NCI-H2107 treated with DMSO at 0.1 percent for 48 hours (cell line): ENCODE measurements around the gene ZSWIM1.

ENCODE experiments used
- DNase-seq: peaks from one replicate; lab custom pipeline; 2025; ENCODE audit not compliant: unreplicated experiment; lab: John Stamatoyannopoulos, UW

Gene ZSWIM1

DNA sequence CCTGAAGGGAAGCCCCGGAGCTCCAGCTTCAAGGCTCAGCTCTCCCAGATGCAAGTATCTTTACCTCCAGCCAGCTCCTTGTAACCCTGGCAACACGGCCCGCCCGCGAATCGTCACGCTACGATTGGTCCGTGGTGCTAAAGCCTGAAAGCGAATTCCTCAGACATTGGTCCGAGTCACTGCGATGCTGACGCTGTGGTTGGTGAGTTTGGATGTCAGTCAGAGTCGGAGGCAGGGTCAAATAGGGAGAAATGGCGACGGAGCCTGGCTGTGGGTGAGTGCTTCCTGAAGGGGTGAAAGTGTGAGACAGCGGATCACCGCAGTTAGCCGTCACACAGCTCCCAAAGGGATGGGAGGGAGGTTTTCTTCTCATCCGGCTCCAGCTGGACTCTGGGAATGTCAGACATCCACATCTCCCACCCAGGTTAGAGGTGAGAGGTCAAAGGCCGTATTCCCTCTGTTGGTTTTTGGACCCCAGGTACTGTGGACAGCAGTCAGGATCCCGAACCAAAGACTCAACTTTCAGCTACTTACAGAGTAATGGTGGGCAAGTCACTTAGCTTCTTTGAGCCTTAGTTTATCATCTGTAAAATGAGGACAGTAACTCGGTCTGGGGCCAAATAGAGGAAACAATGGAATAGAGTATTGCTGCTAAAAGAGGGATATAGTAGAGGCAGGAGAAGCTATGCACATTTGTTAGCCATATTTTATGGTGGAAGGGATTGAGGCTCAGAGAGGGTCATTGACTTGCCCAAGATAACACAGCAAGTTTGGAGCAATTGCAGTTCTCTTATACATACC lies at the start of gene ZSWIM1:
Gene ZSWIM1, plus strand, starts transcription at position 240 of the 801 bp plus-strand sequence. CDS start 1,366 bp downstream, outside the sequence.
- DNase-seq, result peak; percentile 68

GRCh38 chr20:45832619-45833018 lies 48.4 kb upstream of the ZSWIM1 start:
- no peak for DNase-seq

DNA sequence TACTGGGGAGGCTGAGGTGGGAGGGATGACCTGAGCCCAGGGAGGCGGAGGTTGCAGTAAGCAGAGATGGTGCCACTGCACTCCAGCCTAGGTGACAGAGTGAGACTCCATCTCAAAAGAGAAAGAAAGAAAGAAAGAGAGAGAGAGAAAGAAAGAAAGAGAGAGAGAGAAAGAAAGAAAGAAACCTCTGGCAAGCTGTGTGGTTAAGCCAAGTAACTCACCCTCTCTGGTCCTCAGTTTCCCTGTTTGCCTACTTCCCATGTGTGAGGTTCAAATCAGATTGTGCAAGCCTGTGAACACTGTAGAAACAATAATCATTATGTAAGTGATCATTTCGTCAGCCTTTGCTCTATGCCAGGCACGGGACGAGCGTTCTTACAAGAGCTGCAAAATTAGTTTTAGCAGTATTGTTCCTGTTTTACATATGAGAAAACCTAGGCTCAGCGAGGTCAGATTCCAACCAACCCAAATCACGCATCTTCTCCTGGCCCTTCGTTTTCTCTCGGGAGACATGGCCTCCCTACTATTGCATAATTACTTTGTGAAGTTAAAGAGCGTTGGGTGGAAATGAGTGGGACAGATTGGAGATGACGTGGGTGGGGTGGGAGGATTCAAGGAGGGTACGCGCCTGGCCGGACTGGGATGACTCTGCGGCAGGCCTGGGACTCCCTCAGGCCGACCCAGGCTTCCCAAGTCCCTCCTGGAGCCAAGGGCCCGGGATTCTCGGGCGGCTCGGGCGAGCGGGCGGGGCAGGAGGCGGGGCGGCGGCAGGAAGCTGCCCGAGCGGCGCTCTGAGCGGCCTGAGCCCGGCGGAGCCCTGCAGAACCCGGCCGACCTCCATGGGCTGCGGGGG lies 47.8 kb upstream of the ZSWIM1 start, which contains the start of gene SNX21:
Gene SNX21, plus strand, starts transcription at position 770 of the 853 bp plus-strand sequence. CDS start 121 bp downstream, outside the sequence.
- no peak for DNase-seq

GRCh38 chr20:45833883-45834796 lies 46.9 kb upstream of the ZSWIM1 start:
- no peak for DNase-seq

- no peak for DNase-seq
Measured at GRCh38 chr20:45834797-45835161, 46.2 kb upstream of the ZSWIM1 start.

- DNase-seq, result no peak
Measured at GRCh38 chr20:45835329-45835765, 45.7 kb upstream of the ZSWIM1 start.

DNA sequence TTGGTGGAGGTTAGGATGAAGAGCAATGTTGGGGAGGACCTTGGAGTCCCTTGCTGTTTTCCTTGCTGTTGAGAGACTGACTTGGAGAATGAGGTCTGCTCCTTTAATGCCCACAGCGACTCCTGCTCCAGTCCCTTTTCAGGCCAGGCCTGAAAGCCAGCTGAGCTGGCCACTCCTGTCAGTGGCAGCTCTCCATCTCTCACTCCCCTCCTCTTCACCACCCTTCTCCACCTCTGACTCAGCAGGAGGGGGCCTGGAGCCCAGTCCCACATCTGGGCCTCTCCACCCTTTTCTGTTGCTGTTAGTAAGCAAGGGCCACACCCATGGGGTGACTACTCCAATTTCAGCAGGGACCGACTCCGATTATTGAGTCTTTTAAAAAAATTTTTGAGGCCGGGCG lies 45.2 kb upstream of the ZSWIM1 start:
- DNase-seq, result no peak

DNA sequence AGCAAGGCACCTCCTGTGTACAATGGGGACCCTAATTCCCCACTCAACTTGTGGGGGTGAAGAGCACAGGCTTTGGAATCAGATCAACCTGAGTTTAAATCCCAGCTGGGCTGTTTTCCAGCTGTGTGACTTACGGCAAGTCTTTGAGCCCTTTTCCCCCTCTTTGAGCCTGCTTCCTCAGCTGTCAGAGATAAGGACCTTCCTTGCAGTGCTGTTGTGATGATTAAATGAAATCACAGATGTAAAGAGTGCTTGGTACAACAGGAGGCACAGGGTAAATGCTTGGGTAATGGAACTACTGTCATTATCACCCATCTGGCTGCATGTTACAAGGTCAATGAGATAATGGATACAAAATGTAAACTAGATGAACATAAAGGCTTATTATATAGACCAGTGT lies 44.2 kb upstream of the ZSWIM1 start:
- no peak for DNase-seq

DNA sequence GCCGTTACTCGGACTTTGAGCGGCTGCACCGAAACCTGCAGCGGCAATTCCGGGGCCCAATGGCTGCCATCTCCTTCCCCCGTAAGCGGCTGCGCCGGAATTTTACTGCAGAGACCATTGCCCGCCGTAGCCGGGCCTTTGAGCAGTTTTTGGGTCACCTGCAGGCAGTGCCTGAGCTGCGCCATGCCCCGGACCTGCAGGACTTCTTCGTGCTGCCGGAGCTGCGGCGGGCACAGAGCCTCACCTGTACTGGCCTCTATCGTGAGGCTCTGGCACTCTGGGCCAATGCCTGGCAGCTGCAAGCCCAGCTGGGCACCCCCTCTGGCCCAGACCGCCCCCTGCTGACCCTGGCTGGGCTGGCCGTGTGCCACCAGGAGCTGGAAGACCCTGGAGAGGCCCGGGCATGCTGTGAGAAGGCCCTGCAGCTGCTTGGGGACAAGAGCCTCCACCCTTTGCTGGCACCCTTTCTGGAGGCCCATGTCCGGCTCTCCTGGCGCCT lies 40.3 kb upstream of the ZSWIM1 start:
- DNase-seq, result no peak

DNA sequence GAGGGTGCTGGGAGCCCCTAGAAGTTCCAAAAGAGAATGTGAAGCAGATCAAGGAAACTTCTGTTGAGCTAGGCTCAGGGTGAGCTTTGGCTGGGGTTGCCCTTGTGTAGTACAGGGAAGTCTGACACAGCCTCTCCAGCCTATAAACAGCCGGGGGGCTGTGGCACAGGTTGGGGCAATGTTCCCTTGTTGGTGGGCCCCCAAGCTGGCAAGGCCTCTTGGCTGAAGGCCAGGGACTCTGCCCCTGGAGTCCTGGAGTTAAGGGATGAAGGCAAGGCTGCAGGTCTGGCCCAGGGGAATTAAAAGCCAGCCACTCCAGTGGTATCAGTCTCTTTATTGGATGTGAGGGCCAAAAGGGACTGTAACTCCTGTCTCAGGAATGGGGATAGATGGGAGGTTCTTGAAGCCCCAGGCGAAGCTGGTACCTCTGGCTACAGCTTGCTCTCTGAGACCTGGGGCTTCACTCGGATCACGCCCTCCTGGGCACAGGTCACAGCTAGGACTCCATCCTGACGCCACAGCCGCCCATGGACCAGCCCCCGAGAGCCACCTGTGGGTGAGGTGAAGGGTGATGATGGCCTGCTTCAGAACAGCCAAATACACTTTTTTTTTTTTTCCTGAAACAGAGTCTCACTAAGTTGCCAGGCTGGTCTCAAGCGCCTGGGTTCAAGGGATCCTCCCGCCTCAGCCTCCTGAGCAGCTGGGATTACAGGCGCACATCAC lies 39.5 kb upstream of the ZSWIM1 start:
- DNase-seq, result no peak

DNA sequence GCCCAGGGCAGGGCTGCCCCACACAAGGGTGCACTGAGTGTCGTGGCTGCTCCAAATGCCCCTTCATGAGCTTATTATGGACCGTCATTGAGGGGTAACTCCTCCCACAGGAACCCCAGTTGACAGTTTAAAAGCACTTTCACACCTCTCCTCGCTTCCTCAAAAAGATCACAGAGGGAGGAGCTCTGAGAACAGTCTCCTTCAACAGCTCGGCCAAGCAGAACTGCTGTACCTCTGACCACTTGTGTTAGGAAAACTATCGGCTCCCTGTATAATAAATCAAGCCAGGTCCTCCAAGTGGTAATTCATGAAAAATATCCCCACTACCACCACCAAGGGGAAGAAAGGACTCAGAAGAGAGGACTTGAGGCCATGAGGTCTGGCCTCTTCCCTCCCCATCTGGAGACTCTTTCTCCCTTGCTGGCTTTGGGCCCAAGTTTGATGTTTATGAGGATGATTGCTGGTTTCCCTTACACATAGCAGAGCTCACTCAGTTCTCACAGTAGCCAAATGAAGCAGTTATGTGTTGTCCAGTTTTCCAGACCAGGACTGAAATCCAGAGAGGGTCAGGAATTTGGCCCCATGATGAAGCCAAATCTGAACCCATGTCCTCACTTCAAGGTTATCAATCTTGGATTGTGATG lies 38.7 kb upstream of the ZSWIM1 start:
- no peak for DNase-seq

DNA sequence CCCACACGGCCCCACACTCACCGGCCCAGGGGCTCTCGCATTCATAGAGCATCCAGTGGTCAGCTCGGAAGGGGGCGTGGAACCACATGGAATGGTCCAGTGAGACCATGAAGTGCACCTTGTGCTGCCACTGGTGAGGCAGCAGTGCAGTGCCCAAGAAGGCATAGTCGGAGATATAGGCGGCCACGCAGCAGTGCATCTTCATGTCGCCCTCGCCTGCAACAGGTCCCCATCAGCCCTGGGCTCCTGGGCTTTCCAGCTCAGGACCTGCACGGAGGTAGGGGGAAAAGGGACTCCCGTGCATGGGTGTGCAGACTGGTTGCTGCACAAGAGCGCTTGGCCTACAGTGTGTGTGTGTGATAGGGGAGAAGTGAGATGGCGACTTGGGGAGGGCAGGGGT lies 37.5 kb upstream of the ZSWIM1 start:
- no peak for DNase-seq

DNA sequence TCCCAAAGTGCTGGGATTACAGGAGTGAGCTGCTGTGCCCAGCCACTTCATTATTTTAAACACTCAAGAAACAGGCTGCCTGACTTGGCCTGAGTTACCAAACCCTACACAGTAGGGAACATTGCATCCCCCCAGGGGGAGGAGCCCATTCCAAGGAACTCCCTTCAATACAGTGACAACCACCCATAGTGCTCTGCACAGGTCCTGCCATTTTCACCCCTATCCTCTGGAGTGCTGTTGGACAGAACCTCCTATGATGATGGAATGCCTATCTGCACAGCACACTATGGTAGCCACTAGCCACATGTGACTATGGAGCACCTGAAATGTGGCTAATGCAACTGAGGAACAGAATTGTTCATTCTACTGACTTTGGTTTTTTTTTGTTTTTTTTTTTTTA lies 35.6 kb upstream of the ZSWIM1 start:
- no peak for DNase-seq

DNA sequence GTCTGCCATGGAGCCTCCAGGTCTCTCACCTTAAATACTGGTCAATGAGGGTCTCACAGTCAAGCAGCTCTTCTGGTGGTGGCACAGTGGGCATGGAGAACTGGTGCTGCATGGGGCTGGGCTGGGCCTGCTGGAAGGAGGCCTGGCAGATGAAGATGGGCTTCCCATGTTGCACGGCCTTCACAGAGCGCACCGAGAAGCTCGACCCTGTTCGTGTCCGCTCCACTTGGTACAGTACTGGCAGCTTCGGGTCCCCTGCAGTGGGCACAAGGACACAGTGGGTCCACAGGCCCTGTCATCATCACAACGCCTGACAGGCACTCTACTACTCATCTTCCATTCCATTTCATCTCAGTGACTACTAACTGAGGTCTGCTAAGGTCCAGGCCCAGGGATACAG lies 32.6 kb upstream of the ZSWIM1 start:
- DNase-seq, result no peak

GRCh38 chr20:45848969-45849582 lies 32.0 kb upstream of the ZSWIM1 start:
- no peak for DNase-seq

DNA sequence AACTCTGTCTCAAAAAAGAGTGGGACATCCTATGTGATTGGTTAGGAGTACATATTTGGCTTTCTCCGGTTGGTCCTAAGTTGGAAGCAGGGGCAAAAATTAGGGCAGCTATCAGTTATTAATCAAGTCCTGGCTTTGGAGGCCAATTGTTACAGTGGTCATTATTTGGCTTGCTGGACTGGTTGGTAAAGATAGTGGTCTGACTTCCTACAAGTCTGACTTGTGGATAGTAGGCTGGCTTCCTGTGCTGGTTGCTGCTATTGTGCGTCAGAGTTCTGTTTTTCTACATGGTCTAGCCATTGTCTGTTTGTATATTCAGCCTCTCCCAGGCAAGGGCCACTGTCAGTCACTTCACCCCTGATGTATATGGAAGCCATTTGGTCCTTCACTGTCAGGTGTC lies 30.8 kb upstream of the ZSWIM1 start:
- DNase-seq, result no peak

DNA sequence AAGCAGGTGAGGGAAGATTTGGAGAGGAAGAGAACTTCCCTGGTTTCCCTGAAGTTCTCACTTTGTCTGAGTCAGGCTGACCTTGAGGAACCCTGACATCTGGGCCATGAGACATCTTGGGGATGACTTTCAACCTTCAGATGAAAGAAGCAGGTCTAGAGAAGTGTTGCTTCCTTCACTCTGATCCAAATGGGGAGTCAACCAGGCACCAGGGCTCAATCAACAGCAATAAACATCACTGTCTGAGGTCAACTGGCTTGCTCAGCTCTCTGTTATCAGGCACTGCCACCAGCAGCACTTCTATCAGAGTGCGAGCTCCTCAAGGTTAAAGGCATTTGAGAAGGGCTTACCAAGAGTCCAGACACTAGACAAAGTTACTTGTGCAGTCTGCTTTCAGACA lies 30.1 kb upstream of the ZSWIM1 start:
- DNase-seq, result no peak

GRCh38 chr20:45851501-45851900 lies 29.5 kb upstream of the ZSWIM1 start:
- no peak for DNase-seq

- no peak for DNase-seq
Measured at GRCh38 chr20:45852326-45852725, 28.7 kb upstream of the ZSWIM1 start.
